ENCODE results near the gene DCDC2.
"Not testable (repeated sequence)": the region's sequence is repeated elsewhere in the genome, so short reads cannot be mapped to it uniquely, and the experiment has no call there.

DCDC2 gene

GRCh38 chr6:24207413-24207812 lies 150.4 kb downstream of the DCDC2 start:
- DNase-seq, result no peak

- no peak for DNase-seq
These were observed 152.8 kb downstream of the DCDC2 start for GRCh38 chr6:24205020-24205492.

GRCh38 chr6:24204113-24204512 lies 153.7 kb downstream of the DCDC2 start:
- DNase-seq, result not testable (repeated sequence)

GRCh38 chr6:24197892-24198291 lies 160.0 kb downstream of the DCDC2 start:
- DNase-seq, result no peak

- DNase-seq, result no peak
These were observed 161.8 kb downstream of the DCDC2 start for GRCh38 chr6:24195836-24196597.

- DNase-seq, result no peak
These were observed 162.7 kb downstream of the DCDC2 start for GRCh38 chr6:24194978-24195700.

DNA sequence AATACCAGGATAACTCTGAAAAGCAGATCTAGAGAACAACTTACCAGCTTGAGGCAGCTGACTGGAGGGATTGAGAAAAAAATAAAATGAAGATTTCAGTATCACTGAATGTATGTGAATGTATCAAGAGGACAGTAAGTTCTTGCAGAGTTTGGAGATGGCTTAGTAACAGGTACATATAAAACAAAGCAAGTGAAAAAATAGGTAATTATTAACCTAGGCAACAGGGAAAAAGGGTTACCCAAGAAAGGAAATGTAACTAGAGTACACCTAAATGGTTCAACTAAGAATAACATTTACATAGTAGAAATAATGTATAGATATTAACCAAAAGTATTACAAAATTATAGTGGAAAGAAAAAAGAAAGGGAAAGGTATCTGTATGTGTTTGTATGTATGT lies 164.5 kb downstream of the DCDC2 start:
- no peak for DNase-seq

DNA sequence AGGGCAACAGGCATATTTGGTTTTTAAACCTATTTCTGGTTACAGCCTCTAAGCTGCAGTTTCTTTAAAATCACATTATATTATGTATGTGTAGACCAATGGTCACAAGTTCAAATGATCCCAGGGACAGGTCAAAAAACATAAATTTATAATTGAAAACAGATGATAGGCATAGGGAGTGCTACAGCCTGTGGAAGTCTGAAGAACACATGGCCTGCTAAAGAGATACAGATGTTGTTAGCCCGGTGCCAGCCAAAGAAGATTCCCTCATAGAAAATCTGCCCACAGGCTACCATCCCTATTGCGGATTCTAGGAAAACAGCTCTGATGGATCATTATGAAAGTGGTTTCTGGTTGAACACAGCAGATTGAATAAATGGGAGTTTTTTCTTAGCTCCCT lies 166.5 kb downstream of the DCDC2 start:
- DNase-seq, result no peak

GRCh38 chr6:24188578-24189080 lies 169.2 kb downstream of the DCDC2 start:
- DNase-seq, result no peak

DNA sequence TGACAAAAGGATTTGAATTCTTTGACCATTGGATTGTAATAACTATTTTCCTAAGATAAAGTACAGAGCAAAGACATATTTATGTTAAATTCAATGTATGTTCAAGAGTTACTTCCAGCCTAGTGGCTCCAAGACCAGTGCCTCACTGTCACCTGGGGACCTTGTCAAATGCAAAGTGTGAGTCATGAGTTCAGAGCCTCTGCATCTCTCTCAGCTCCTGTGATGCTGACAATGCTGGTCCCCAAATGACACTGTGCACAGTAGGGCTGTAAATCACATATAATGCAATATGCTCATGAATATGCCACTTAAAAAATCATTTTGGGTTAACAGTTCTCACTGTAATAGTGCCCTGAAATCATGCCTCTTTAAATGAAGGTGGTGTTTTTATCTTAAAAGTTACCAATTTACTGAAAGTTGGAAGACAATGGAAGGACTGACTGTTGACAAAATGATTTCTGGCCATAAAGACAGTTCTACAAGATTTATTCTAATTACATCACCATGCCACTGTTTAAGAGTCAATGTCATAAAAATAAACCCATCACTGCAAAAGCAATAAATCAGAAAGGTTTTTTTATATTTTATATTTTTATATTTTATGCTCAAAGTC lies 169.8 kb downstream of the DCDC2 start:
- DNase-seq, result no peak

DNA sequence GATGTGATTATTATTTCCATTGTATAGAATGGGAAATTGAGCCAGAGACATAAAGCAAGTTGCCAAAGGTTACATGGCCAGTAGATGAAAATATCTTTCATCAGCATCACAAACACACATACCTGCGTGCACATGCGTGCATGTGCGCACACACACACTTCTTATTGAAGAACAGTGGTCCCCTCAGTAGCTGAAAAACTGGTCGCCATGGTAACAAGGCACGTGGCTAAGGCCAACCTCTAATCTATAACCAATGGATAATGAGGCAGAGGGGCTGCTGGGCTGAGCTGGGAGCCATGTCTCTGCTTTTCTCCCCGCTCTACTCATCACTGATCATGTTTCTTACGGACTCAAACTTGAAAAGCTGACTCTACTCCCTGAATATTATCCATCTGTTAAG lies 171.5 kb downstream of the DCDC2 start:
- DNase-seq, result no peak

- DNase-seq, result no peak
These were observed 174.3 kb downstream of the DCDC2 start for GRCh38 chr6:24183584-24183983.

DNA sequence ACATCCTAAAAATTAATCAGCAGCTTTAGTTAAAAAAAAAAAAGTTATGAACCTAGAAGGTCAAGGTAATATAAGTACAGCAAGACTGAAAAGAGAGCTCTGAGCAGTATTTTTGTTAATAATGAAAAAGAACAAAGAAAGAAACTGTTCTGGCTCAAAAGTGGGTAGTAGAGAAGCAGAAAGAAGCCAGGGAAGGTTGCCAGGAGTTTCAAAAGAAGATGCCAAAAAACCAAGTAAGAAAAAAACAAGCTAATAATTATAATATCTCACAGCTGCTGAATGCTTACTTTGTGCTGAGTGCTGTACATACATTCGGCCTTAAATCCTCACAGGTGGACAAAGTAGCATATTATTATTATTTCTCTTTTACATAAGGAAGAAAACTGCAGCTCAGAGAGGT lies 200.0 kb downstream of the DCDC2 start:
- no peak for DNase-seq

GRCh38 chr6:24154121-24154520 lies 203.7 kb downstream of the DCDC2 start:
- DNase-seq, result no peak

DNA sequence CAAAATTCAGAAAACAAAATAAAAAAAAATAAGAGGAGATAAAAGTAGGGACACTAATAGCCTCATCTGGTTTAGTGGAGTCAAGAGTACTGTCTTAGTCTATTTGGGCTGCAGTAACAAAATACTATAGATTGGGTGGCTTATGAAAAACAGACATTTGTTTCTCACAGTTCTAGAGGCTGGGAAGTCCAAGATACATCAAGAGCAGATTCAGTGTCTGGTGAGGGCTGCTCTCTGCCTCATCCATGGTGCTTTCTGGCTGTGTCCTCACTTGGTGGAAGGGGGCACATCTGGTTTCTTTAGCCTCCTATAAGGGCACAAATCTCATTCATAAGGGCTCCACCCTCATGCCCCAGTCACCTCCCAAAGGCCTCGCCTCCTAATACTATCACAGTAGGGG lies 205.8 kb downstream of the DCDC2 start:
- no peak for DNase-seq

GRCh38 chr6:24149836-24150235 lies 208.0 kb downstream of the DCDC2 start:
- no peak for DNase-seq

DNA sequence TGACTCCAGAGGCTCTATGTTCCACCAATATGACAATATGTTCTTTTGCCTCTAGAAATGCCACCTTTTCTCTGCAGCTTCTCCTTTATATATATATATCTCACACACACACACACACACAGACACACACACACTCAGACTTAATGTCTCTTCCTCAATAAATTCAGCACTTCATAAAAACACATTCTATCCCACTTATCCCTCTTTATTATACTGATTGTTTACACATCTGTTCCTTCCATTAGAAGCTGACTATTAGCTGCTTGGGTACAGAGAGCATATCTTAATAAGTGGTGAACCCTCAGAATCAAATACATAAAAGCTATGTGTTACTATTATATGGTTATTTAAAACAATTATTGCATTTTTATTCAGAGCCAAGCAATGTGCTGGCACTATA lies 208.6 kb downstream of the DCDC2 start:
- DNase-seq, result no peak

DNA sequence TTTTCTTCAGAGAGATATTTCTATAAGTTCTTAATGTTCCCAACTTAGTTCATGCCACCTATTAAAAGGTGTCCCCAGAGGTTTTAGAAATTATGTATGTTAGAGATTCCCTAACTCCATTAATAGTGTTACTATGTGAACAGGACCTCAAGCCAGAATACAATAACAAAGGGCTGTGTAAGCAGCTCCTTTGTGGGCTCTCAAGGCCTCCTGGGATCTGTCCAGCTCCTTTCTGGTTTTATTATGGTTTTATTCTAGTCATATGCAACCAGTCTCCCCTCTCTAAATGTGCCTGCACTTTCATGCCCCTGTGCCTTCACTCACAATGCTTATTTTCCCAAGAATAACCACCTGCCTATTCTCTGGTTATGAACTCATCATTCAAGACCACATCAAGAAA lies 209.2 kb downstream of the DCDC2 start:
- no peak for DNase-seq

DNA sequence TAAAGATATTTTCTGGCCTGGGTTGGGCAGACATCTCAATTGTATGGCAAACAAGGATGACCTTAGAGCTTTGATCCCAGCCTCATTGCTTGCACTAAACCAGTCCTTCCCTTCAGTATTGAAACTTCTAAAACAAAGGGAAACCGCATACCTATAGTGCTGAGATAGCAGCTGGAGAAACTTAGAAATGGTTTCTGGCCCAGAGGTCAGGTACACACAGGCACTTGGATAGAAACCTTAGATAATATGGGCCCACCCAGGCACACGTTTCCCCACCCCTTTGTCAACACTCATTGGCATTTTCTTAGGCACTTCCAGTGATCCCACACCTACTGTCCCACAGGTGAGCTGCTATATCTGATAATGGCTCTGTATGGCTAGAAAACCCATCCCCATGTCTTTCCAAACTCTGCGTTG lies 209.7 kb downstream of the DCDC2 start:
- DNase-seq, result no peak

DNA sequence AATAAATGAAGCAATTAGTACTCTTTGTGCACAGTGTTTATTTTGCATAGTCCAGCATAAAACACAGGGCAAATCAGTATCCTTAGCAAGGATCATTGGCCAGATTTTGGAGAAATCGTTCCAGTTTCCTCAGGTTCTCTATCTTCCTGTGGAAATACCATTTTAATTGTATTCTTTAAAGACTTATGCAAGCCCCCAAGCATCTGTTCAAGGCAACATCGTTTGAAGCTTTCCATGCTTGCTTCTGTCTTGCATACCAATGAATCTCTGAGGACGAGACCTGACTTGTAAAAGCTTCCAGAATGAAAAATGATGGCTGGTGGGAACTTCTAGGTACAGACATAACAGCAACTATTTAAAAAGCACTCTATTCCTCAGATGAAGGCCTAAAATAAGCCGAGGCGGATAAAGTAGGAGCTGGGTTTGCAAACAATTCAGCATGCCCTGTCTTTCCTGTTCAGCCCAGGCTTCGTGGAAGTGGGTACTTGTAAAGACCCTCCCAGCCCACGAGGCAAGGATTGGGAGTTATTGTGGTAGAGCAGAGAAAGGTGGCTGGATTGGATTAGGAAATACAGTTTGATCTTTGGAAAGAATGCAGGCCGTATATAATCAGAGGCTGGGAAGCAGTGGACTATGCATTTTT lies 210.2 kb downstream of the DCDC2 start:
- no peak for DNase-seq

DNA sequence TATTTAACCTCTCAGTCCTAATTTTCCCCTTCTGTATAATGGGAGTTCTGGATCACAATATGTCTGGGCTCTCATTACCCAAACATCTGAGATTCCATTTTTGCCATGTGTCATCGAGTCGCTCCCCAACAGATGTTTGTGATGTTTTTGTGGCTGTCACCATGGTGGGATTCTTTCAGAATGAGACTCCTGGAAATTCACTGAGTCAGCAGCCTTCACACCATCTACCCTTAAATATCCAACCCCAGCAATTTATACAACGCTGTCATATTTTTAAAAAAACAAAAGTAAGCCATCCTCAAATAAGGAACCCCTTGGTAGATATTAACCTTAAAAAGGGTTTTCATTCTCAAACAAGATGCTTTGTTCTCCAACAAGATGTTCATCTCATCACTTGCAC lies 211.0 kb downstream of the DCDC2 start:
- DNase-seq, result no peak

DNA sequence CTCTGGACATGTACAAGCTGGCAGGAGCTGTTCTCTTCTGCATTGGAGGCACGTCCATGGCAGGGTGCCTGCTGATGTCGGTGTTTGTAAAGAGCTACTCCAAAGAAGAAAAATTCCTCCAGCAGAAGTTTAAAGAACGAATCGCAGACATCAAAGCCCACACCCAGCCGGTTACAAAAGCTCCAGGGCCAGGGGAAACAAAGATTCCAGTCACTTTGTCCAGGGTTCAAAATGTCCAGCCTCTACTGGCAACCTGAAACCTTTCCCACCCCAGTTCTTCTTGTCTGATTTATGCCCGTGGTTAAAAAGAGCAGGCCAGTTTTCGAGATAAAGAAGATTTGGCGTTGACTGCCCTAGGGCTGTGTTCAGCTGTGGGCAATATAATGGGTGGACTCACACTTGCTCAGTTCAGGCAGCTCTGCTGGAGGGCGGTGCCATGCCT lies 212.1 kb downstream of the DCDC2 start:
- DNase-seq, result no peak

DNA sequence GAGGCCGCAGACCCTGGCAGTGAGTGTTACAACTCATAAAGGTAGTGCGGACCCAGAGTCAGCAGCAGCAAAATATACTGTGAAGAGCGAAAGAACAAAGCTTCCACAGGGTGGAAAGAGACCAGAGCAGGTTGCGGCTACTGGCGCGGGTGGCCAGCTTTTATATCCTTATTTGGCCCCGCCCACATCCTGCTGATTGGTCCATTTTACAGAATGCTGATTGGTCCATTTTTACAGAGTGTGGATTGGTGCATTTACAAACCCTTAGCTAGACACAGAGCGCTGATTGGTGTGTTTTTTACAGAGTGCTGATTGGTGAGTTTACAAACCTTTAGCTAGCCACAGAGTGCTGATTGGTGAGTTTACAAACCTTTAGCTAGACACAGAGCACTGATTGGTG lies 215.1 kb downstream of the DCDC2 start:
- not testable (repeated sequence) for DNase-seq

Measured in effector CD4-positive, alpha-beta T cell (primary cell).